ENCODE measurements around the gene DAB2IP. TPM values are rescaled to one million over a fixed set of nuclear protein-coding genes. Genes with fewer than 3 reads are reported as not detected.
"Not testable (repeated sequence)": the region's sequence is repeated elsewhere in the genome, so short reads cannot be mapped to it uniquely, and the experiment has no call there.

Gene DAB2IP
- total and polyA plus RNA-seq, 4 donors = 2.3 to 13.1 (median 5.4) TPM

- DNase-seq (ENCODE audit: low spot score) = no peak
- no peak overlapping the region for H3K9ac ChIP-seq (ENCODE audit: low read depth in 1 of 2, low read length in 2 of 2)
- H3K9me3 ChIP-seq (ENCODE audit: control insufficient read depth in 4 of 4, low read length in 3 of 4) = no peaks in the 10 kb centered on the region
- H3K36me3 ChIP-seq (ENCODE audit: control insufficient read depth in 4 of 4, insufficient read depth in 3 of 4, low read depth in 1 of 4, low read length in 3 of 4) = no peaks in the 10 kb centered on the region
- no peak for TF ChIP-seq MAX (IDR thresholded peaks at IDR 0.05)
- H3K4me1 ChIP-seq (ENCODE audit: control insufficient read depth in 4 of 4, insufficient read depth in 4 of 4, low read length in 3 of 4) = peaks cover 7 to 39% (median 22%) of the 10 kb centered on the region in 4 donors
- no peak overlapping the region for H3K4me3 ChIP-seq (ENCODE audit: low read depth in 1 of 3, low read length in 3 of 3)
- H3K27ac ChIP-seq (ENCODE audit: low read depth in 1 of 2, low read length in 2 of 2) = peak overlapping the region in 1 of 2 donors; percentile 27
- no peaks in the 10 kb centered on the region for H3K27me3 ChIP-seq (ENCODE audit: control insufficient read depth in 4 of 4, insufficient read depth in 4 of 4, low read length in 3 of 4)
- WGBS = 85% methylated on average over 7 of the region's 7 CpGs
These were observed 88.5 kb downstream of the DAB2IP start for GRCh38 chr9:121739971-121740370.

GRCh38 chr9:121741228-121741918 lies 89.9 kb downstream of the DAB2IP start:
- Histone ChIP-seq H3K4me1 (ENCODE audit: control insufficient read depth in 4 of 4, insufficient read depth in 4 of 4, low read length in 3 of 4) (peaks cover 3 to 30% (median 19%) of the 10 kb centered on the region in 4 donors), H3K4me3 (ENCODE audit: low read depth in 1 of 3, low read length in 3 of 3) (no peak overlapping the region), H3K9me3 (ENCODE audit: control insufficient read depth in 4 of 4, low read length in 3 of 4) (no peaks in the 10 kb centered on the region), H3K27ac (ENCODE audit: low read depth in 1 of 2, low read length in 2 of 2) (no peak overlapping the region), H3K36me3 (ENCODE audit: control insufficient read depth in 4 of 4, insufficient read depth in 3 of 4, low read depth in 1 of 4, low read length in 3 of 4) (no peaks in the 10 kb centered on the region), H3K27me3 (ENCODE audit: control insufficient read depth in 4 of 4, insufficient read depth in 4 of 4, low read length in 3 of 4) (no peaks in the 10 kb centered on the region), H3K9ac (ENCODE audit: low read depth in 1 of 2, low read length in 2 of 2) (no peak overlapping the region)
- WGBS = 84% methylated on average over 10 of the region's 10 CpGs
- TF ChIP-seq TAF1 (conservative IDR thresholded peaks at IDR 0.05) (no peak), ATF3 (IDR thresholded peaks at IDR 0.05) (no peak), JUND (IDR thresholded peaks at IDR 0.05) (no peak), FOXA1 (IDR thresholded peaks at IDR 0.05) (no peak), FOXA2 (IDR thresholded peaks at IDR 0.05) (no peak), REST (IDR thresholded peaks at IDR 0.05) (no peak), GABPA (IDR thresholded peaks at IDR 0.05 in 1 of 2, conservative IDR thresholded peaks at IDR 0.05 in 1 of 2) (no peak), ZBTB33 (IDR thresholded peaks at IDR 0.05) (no peak), RAD21 (IDR thresholded peaks at IDR 0.05) (no peak)
- no peak for DNase-seq (ENCODE audit: low spot score)

- not testable (repeated sequence) for H3K9ac ChIP-seq (ENCODE audit: low read depth in 1 of 2, low read length in 2 of 2); DNase-seq (ENCODE audit: low spot score); H3K9me3 ChIP-seq (ENCODE audit: control insufficient read depth in 4 of 4, low read length in 3 of 4); H3K27ac ChIP-seq (ENCODE audit: low read depth in 1 of 2, low read length in 2 of 2); H3K4me3 ChIP-seq (ENCODE audit: low read depth in 1 of 3, low read length in 3 of 3); H3K36me3 ChIP-seq (ENCODE audit: control insufficient read depth in 4 of 4, insufficient read depth in 3 of 4, low read depth in 1 of 4, low read length in 3 of 4); H3K27me3 ChIP-seq (ENCODE audit: control insufficient read depth in 4 of 4, insufficient read depth in 4 of 4, low read length in 3 of 4)
- WGBS = 86% methylated on average over 4 of the region's 4 CpGs
- peaks cover 1 to 30% (median 17%) of the 10 kb centered on the region in 4 donors for H3K4me1 ChIP-seq (ENCODE audit: control insufficient read depth in 4 of 4, insufficient read depth in 4 of 4, low read length in 3 of 4)
These were observed 90.5 kb downstream of the DAB2IP start for GRCh38 chr9:121741919-121742283.

Measured in liver (tissue), 9 donors.